ENCODE results near the gene C16orf92. TPM values are rescaled to one million over a fixed set of nuclear protein-coding genes. Genes with fewer than 3 reads are reported as not detected.

C16orf92 gene
- total RNA-seq, 1 experiment from 2014 or later: not detected

- peak overlapping the region; percentile 83 to 95 for H3K4me3 ChIP-seq (replicated peaks in 1 of 2; ENCODE audit: low read depth in 1 of 2, low read length in 2 of 2)
- H3K9ac ChIP-seq (ENCODE audit: low read length): peak overlapping the region; percentile 86
- ChIA-PET CTCF (interaction anchor here (0.7 kb wide), 1 partner anchor 71 kb away, joined by 3 read pairs; the partner anchor contains the start of gene KCTD13), POLR2A (interaction anchor here (0.7 to 0.8 kb wide), 2 partner anchors 13 to 53 kb away, joined by 3 read pairs; no protein-coding TSS in a partner anchor), RAD21 (ENCODE audit: low non-redundant PET in 1 of 2, low total read pairs in 2 of 2, uncharacterized antibody in 2 of 2, unreplicated experiment in 2 of 2) (no interaction called here)
- H4K20me1 ChIP-seq (ENCODE audit: insufficient read depth): no peaks in the 10 kb centered on the region
- H3K27ac ChIP-seq (ENCODE audit: low read depth, low read length): peak overlapping the region; percentile 88
- no peaks in the 10 kb centered on the region for H3K27me3 ChIP-seq (ENCODE audit: insufficient read depth, low read length)
- no TSS peak for BruUV-seq (replicated peaks)
- no peaks in the 10 kb centered on the region for H3K9me3 ChIP-seq (ENCODE audit: control insufficient read depth in 1 of 2, insufficient read depth in 1 of 2, low read depth in 1 of 2, low read length in 2 of 2)
- no peak overlapping the region for H2AFZ ChIP-seq (ENCODE audit: low read depth, low read length, poor library complexity, severe bottlenecking)
- H3K4me2 ChIP-seq (ENCODE audit: low read length): peak overlapping the region; percentile 92
- peaks cover 4 to 16% of the 10 kb centered on the region in 2 experiments; a peak in 3 of 4 replicates for H3K36me3 ChIP-seq (ENCODE audit: control insufficient read depth in 1 of 2, insufficient read depth in 2 of 2, low read length in 2 of 2)
- DNase-seq (ENCODE audit: low read depth, low spot score): no peak
- no peaks in the 10 kb centered on the region for H3K9me2 ChIP-seq (ENCODE audit: insufficient read depth)
- TF ChIP-seq SP1 (IDR thresholded peaks at IDR 0.05; ENCODE audit: low read depth) (no peak), CEBPB (IDR thresholded peaks at IDR 0.05; ENCODE audit: low read depth) (no peak), ZBTB33 (IDR thresholded peaks at IDR 0.05; ENCODE audit: extremely low read depth, insufficient replicate concordance, low read length) (no peak), SRF (IDR thresholded peaks at IDR 0.05; ENCODE audit: low read depth) (no peak), ELF1 (IDR thresholded peaks at IDR 0.05; ENCODE audit: borderline replicate concordance, low read depth) (no peak), CBX3 (IDR thresholded peaks at IDR 0.05; ENCODE audit: low read depth) (no peak), EGR1 (IDR thresholded peaks at IDR 0.05; ENCODE audit: low read depth) (no peak), FOSL1 (IDR thresholded peaks at IDR 0.05; ENCODE audit: low read depth) (no peak), POLR2AphosphoS5 (IDR thresholded peaks at IDR 0.05; ENCODE audit: low read depth, low read length) (no peak), TCF7L2 (IDR thresholded peaks at IDR 0.05; ENCODE audit: borderline replicate concordance, extremely low read depth, insufficient read depth, insufficient read length) (no peak), RAD21 (IDR thresholded peaks at IDR 0.05; ENCODE audit: low read depth) (no peak), EZH2phosphoT487 (IDR thresholded peaks at IDR 0.05; ENCODE audit: borderline replicate concordance) (no peak), POLR2A (IDR thresholded peaks at IDR 0.05; ENCODE audit: borderline replicate concordance, extremely low read depth, insufficient read depth, insufficient read length) (no peak), ZFX (IDR thresholded peaks at IDR 0.05) (no peak), EZH2 (IDR thresholded peaks at IDR 0.05) (no peak), JUND (IDR thresholded peaks at IDR 0.05) (no peak), SIN3A (IDR thresholded peaks at IDR 0.05; ENCODE audit: low read depth) (no peak)
- TF ChIP-seq, protein P1, sequence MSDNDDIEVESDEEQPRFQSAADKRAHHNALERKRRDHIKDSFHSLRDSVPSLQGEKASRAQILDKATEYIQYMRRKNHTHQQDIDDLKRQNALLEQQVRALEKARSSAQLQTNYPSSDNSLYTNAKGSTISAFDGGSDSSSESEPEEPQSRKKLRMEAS (IDR thresholded peaks at IDR 0.05): no peak
- TF ChIP-seq, protein P2, sequence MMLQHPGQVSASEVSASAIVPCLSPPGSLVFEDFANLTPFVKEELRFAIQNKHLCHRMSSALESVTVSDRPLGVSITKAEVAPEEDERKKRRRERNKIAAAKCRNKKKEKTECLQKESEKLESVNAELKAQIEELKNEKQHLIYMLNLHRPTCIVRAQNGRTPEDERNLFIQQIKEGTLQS (IDR thresholded peaks at IDR 0.05): no peak
- TF ChIP-seq, protein P3, sequence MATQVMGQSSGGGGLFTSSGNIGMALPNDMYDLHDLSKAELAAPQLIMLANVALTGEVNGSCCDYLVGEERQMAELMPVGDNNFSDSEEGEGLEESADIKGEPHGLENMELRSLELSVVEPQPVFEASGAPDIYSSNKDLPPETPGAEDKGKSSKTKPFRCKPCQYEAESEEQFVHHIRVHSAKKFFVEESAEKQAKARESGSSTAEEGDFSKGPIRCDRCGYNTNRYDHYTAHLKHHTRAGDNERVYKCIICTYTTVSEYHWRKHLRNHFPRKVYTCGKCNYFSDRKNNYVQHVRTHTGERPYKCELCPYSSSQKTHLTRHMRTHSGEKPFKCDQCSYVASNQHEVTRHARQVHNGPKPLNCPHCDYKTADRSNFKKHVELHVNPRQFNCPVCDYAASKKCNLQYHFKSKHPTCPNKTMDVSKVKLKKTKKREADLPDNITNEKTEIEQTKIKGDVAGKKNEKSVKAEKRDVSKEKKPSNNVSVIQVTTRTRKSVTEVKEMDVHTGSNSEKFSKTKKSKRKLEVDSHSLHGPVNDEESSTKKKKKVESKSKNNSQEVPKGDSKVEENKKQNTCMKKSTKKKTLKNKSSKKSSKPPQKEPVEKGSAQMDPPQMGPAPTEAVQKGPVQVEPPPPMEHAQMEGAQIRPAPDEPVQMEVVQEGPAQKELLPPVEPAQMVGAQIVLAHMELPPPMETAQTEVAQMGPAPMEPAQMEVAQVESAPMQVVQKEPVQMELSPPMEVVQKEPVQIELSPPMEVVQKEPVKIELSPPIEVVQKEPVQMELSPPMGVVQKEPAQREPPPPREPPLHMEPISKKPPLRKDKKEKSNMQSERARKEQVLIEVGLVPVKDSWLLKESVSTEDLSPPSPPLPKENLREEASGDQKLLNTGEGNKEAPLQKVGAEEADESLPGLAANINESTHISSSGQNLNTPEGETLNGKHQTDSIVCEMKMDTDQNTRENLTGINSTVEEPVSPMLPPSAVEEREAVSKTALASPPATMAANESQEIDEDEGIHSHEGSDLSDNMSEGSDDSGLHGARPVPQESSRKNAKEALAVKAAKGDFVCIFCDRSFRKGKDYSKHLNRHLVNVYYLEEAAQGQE (IDR thresholded peaks at IDR 0.05; ENCODE audit: low read depth): no peak
- peaks cover 11% of the 10 kb centered on the region for H3K79me2 ChIP-seq (ENCODE audit: insufficient read depth, low read length)
- intact Hi-C loops (cut with micrococcal nuclease): loop anchor here (1.0 kb wide), 1 partner anchor 98 kb away; the partner anchor contains the start of gene SEZ6L2
- 0 out of 2 replicates have a peak, but pooled peaks have one; percentile 0 for ATAC-seq
- peaks cover 9 to 27% of the 10 kb centered on the region in 2 experiments for H3K4me1 ChIP-seq (ENCODE audit: control insufficient read depth in 1 of 2, insufficient read depth in 2 of 2, low read length in 2 of 2)
Measured at GRCh38 chr16:29996766-29997250, 26.2 kb upstream of the C16orf92 start.
